OCI-LY7 (cell line): ENCODE results near the gene GPR22. TPM values are rescaled to one million over a fixed set of nuclear protein-coding genes. Genes with fewer than 3 reads are reported as not detected.

ENCODE experiments used
- BruUV-seq: library from RNA; stranded (reverse); fragments of 400-500 nt; replicated peaks from 2 replicates; lab custom pipeline; 2021; lab: Mats Ljungman, UMichigan
- CTCF ChIA-PET: fragments of 300-600 bp; sonication (Branson Sonifier 250); formaldehyde crosslinking; loops from one replicate; lab custom pipeline; 2022; ENCODE audit warnings: antibody characterized with exemption; ENCODE audit not compliant: unreplicated experiment; lab: Charles Lee
- POLR2A ChIA-PET: fragments of 300-600 bp; sonication (Branson Sonifier 250); formaldehyde crosslinking; loops from one replicate; lab custom pipeline; 2022; ENCODE audit warnings: antibody characterized with exemption; lab: Charles Lee
- DNase-seq: peaks from one replicate; pipeline ENCODE4 v3.0.0-alpha.2; 2015; ENCODE audit warnings: low spot score
- H2AFZ ChIP-seq: fragments of 200-600 bp; sonication (generic), shearing (Covaris generic); 2 replicates; pipeline ENCODE4 v1.6.1; 2014; ENCODE audit warnings: mild to moderate bottlenecking, antibody characterized with exemption, low read length, moderate library complexity
- H3K27ac ChIP-seq: fragments of 200-600 bp; sonication (generic); 2 replicates; pipeline ENCODE4 v1.5.1; 2014; ENCODE audit warnings: mixed run types, low read depth, mild to moderate bottlenecking, moderate library complexity, low read length, inconsistent platforms; ENCODE audit not compliant: poor library complexity, severe bottlenecking
- H3K36me3 ChIP-seq: fragments of 200-600 bp; sonication (generic); 2 replicates; pipeline ENCODE4 v1.6.1; 2014; ENCODE audit warnings: mild to moderate bottlenecking, antibody characterized with exemption, low read length, moderate library complexity, mixed read lengths; ENCODE audit not compliant: insufficient read depth
- H3K4me1 ChIP-seq: fragments of 200-600 bp; sonication (generic); 2 replicates; pipeline ENCODE4 v1.5.1; 2014; ENCODE audit warnings: mild to moderate bottlenecking, low read length; ENCODE audit not compliant: insufficient read depth, poor library complexity, severe bottlenecking
- H3K4me2 ChIP-seq: fragments of 200-600 bp; sonication (generic); 2 replicates; pipeline ENCODE4 v1.6.1; 2014; ENCODE audit warnings: mild to moderate bottlenecking, low read length
- H3K4me3 ChIP-seq: fragments of 200-600 bp; sonication (generic); 2 replicates; pipeline ENCODE4 v1.5.1; 2014; ENCODE audit warnings: mild to moderate bottlenecking, low read depth, low read length; ENCODE audit not compliant: poor library complexity, severe bottlenecking
- H3K79me2 ChIP-seq: fragments of 200-600 bp; sonication (generic); 2 replicates; pipeline ENCODE4 v1.6.1; 2016; ENCODE audit warnings: low read depth, mild to moderate bottlenecking, low read length, moderate library complexity, mixed read lengths; ENCODE audit not compliant: insufficient read depth
- H3K9me2 ChIP-seq: fragments of 200-600 bp; sonication (generic); 2 replicates; pipeline ENCODE4 v1.6.1; 2016; ENCODE audit warnings: mild to moderate bottlenecking, low read length, mixed read lengths; ENCODE audit not compliant: insufficient read depth
- H3K9me3 ChIP-seq: fragments of 200-600 bp; sonication (generic); 2 replicates; pipeline ENCODE4 v1.6.1; 2014; ENCODE audit warnings: mild to moderate bottlenecking, mixed run types, low read length, mixed read lengths
- H4K20me1 ChIP-seq: fragments of 200-600 bp; sonication (generic); 2 replicates; pipeline ENCODE4 v1.6.1; 2014; ENCODE audit warnings: mild to moderate bottlenecking, antibody characterized with exemption, low read length, moderate library complexity, mixed read lengths; ENCODE audit not compliant: insufficient read depth
- CTCF ChIP-seq: fragments of 200-600 bp; sonication (generic); conservative IDR thresholded peaks from 2 replicates; pipeline ENCODE4 v1.5.1; 2014; ENCODE audit warnings: mild to moderate bottlenecking, antibody characterized with exemption, low read length, moderate library complexity, mixed read lengths
- EZH2phosphoT487 ChIP-seq: fragments of 200-600 bp; sonication (generic); IDR thresholded peaks from 2 replicates; pipeline ENCODE4 v1.6.1; 2018; ENCODE audit warnings: low read depth, borderline replicate concordance, mild to moderate bottlenecking, mixed run types, antibody characterized with exemption, low read length, moderate library complexity, mixed read lengths
- intact Hi-C: fragments of 100-400 bp; cut with micrococcal nuclease; formaldehyde crosslinking; loops from one replicate; pipeline ENCODE4 v1.10.0; 2022; ENCODE audit not compliant: unreplicated experiment
- total RNA-seq, 2 experiments: library from RNA; depleted of rRNA in 1 of 2; stranded (reverse); fragments of >200 nt in 1 of 2; shearing (Covaris generic) in 1 of 2; gene quantifications; 2 replicates each; pipeline ENCODE4 v1.2.3, GENCODE V29; 2014 to 2022

Gene GPR22
- total RNA-seq, 2 experiments from 2014 or later = not detected

GRCh38 chr7:107503687-107504086 lies 33.8 kb downstream of the GPR22 start:
- Histone ChIP-seq H3K36me3 (no peaks in the 10 kb centered on the region), H3K9me3 (no peaks in the 10 kb centered on the region), H3K79me2 (no peaks in the 10 kb centered on the region), H4K20me1 (no peaks in the 10 kb centered on the region), H3K4me2 (no peak overlapping the region), H3K4me3 (no peak overlapping the region), H3K9me2 (no peaks in the 10 kb centered on the region), H3K27ac (no peak overlapping the region), H3K4me1 (no peaks in the 10 kb centered on the region), H2AFZ (no peak overlapping the region)
- intact Hi-C loops = no loop called here
- no TSS peak for BruUV-seq
- TF ChIP-seq CTCF (no peak), EZH2phosphoT487 (no peak)
- no peak for DNase-seq
- ChIA-PET CTCF (no interaction called here), POLR2A (no interaction called here)

GRCh38 chr7:107505362-107505761 lies 35.5 kb downstream of the GPR22 start:
- no peak overlapping the region for H3K4me3 ChIP-seq
- H3K79me2 ChIP-seq = no peaks in the 10 kb centered on the region
- no peak overlapping the region for H3K4me2 ChIP-seq
- intact Hi-C loops = no loop called here
- no peak for DNase-seq
- ChIA-PET CTCF (no interaction called here), POLR2A (interaction anchor here (0.6 to 0.7 kb wide), 2 partner anchors 16 to 248 kb away, joined by 3 read pairs; no protein-coding TSS in a partner anchor)
- no peaks in the 10 kb centered on the region for H3K36me3 ChIP-seq
- no peaks in the 10 kb centered on the region for H3K9me3 ChIP-seq
- H3K27ac ChIP-seq = no peak overlapping the region
- no peaks in the 10 kb centered on the region for H4K20me1 ChIP-seq
- BruUV-seq = no TSS peak
- H3K9me2 ChIP-seq = no peaks in the 10 kb centered on the region
- H3K4me1 ChIP-seq = no peaks in the 10 kb centered on the region
- H2AFZ ChIP-seq = no peak overlapping the region
- TF ChIP-seq EZH2phosphoT487 (no peak), CTCF (no peak)

GRCh38 chr7:107505997-107506673 lies 36.3 kb downstream of the GPR22 start:
- Histone ChIP-seq H3K4me2 (no peak overlapping the region), H3K79me2 (no peaks in the 10 kb centered on the region), H4K20me1 (no peaks in the 10 kb centered on the region), H3K36me3 (no peaks in the 10 kb centered on the region), H3K9me3 (no peaks in the 10 kb centered on the region), H2AFZ (no peak overlapping the region), H3K27ac (no peak overlapping the region), H3K9me2 (no peaks in the 10 kb centered on the region), H3K4me1 (no peaks in the 10 kb centered on the region), H3K4me3 (no peak overlapping the region)
- intact Hi-C loops = no loop called here
- ChIA-PET CTCF (no interaction called here), POLR2A (interaction anchor here (0.6 kb wide), 1 partner anchor 425 kb away, joined by 3 read pairs; no protein-coding TSS in a partner anchor)
- no TSS peak for BruUV-seq
- TF ChIP-seq EZH2phosphoT487 = no peak
- no peak for TF ChIP-seq CTCF
- peak; percentile 34 for DNase-seq
